HG03457 (cell line): Measurements from ENCODE around the gene QKI.
"Not testable (repeated sequence)": the region's sequence is repeated elsewhere in the genome, so short reads cannot be mapped to it uniquely, and the experiment has no call there.

Experiments
- ATAC-seq: cut with Tn5 transposase; IDR thresholded peaks from one replicate; pipeline ENCODE4 v1.9.1; 2021; ENCODE audit warnings: moderate number of reproducible peaks; ENCODE audit not compliant: unreplicated experiment

QKI gene

GRCh38 chr6:163476946-163477345 is 62.4 kb downstream of the QKI start:
- ATAC-seq = not testable (repeated sequence)

- no peak for ATAC-seq
Measured at GRCh38 chr6:163483107-163483506, 68.6 kb downstream of the QKI start.

GRCh38 chr6:163485388-163485851 is 70.9 kb downstream of the QKI start:
- ATAC-seq = no peak

GRCh38 chr6:163486821-163487220 is 72.3 kb downstream of the QKI start:
- no peak for ATAC-seq

- no peak for ATAC-seq
Measured at GRCh38 chr6:163487606-163488005, 73.1 kb downstream of the QKI start.

GRCh38 chr6:163489584-163489983 is 75.1 kb downstream of the QKI start:
- no peak for ATAC-seq

- ATAC-seq = no peak
Measured at GRCh38 chr6:163490826-163491577, 76.5 kb downstream of the QKI start.

GRCh38 chr6:163491737-163492300 is 77.3 kb downstream of the QKI start:
- no peak for ATAC-seq

GRCh38 chr6:163494279-163494727 is 79.8 kb downstream of the QKI start:
- no peak for ATAC-seq

- ATAC-seq = no peak
Measured at GRCh38 chr6:163496205-163496604, 81.7 kb downstream of the QKI start.

- no peak for ATAC-seq
Measured at GRCh38 chr6:163500105-163500504, 85.6 kb downstream of the QKI start.

- ATAC-seq = no peak
Measured at GRCh38 chr6:163501026-163501425, 86.5 kb downstream of the QKI start.

GRCh38 chr6:163501439-163501838 is 86.9 kb downstream of the QKI start:
- ATAC-seq = no peak

GRCh38 chr6:163504984-163505640 is 90.6 kb downstream of the QKI start:
- no peak for ATAC-seq

- ATAC-seq = no peak
Measured at GRCh38 chr6:163507965-163508364, 93.4 kb downstream of the QKI start.

- no peak for ATAC-seq
Measured at GRCh38 chr6:163513003-163513402, 98.5 kb downstream of the QKI start.

GRCh38 chr6:163513570-163514166 is 99.2 kb downstream of the QKI start:
- no peak for ATAC-seq

GRCh38 chr6:163516908-163517307 is 102.4 kb downstream of the QKI start:
- no peak for ATAC-seq

- ATAC-seq = no peak
Measured at GRCh38 chr6:163520956-163521355, 106.4 kb downstream of the QKI start.

GRCh38 chr6:163522033-163522432 is 107.5 kb downstream of the QKI start:
- ATAC-seq = no peak

GRCh38 chr6:163525926-163526325 is 111.4 kb downstream of the QKI start:
- ATAC-seq = no peak

GRCh38 chr6:163526346-163526745 is 111.8 kb downstream of the QKI start:
- no peak for ATAC-seq
